Muscle of back (tissue), 11 donors: ENCODE results near the gene NEU3. TPM values are rescaled to one million over a fixed set of nuclear protein-coding genes. Genes with fewer than 3 reads are reported as not detected.

Experiments
- DNase-seq, 3 donors: peaks; one replicate each; pipeline versions ENCODE4 v3.0.0 to v3.0.0-alpha.2; 2013
- polyA plus RNA-seq, 10 donors: library from polyadenylated mRNA; unstranded; fragments of 120-200 nt; gene quantifications; one replicate each; pipeline ENCODE4 v1.2.1, GENCODE V29; 2013; ENCODE audit not compliant: insufficient read length in 10 of 10

NEU3 gene
- polyA plus RNA-seq, 10 donors: 5.1 to 22.8 (median 16.5) TPM

- no peak for DNase-seq
Measured at GRCh38 chr11:75059299-75059698, 70.6 kb downstream of the NEU3 start.

GRCh38 chr11:75063741-75064314 is 75.1 kb downstream of the NEU3 start:
- no peak for DNase-seq

GRCh38 chr11:75066061-75066460 is 77.3 kb downstream of the NEU3 start:
- DNase-seq: no peak

Other genes starting within 250 kb of the NEU3 start
- gene RNF169, start 240.1 kb upstream of the NEU3 start, polyA plus RNA-seq: 10 to 100 TPM in 9 of 10 donors, 1 to 10 TPM in 1; 8.9 to 14.0 (median 12.2) TPM
- gene XRRA1, start 39.8 kb upstream of the NEU3 start, polyA plus RNA-seq: 10 to 100 TPM in 5 of 10 donors, 1 to 10 TPM in 5; 5.5 to 13.7 (median 9.5) TPM
- 100 to 1,000 TPM in 6 of 10 donors, 10 to 100 TPM in 4; 78.6 to 133 (median 105) TPM for gene SPCS2, start 39.7 kb upstream of the NEU3 start, polyA plus RNA-seq
- gene OR2AT4, start 107.9 kb downstream of the NEU3 start, polyA plus RNA-seq: under 1 TPM in 9 of 10 donors, not detected in 1; 0.01 to 0.10 (median 0.07) TPM
- gene SLCO2B1, start 162.2 kb downstream of the NEU3 start, polyA plus RNA-seq: 10 to 100 TPM in 7 of 10 donors, 1 to 10 TPM in 3; 9.1 to 19.4 (median 11.7) TPM